ENCODE data around the gene CPXM2.

DNA sequence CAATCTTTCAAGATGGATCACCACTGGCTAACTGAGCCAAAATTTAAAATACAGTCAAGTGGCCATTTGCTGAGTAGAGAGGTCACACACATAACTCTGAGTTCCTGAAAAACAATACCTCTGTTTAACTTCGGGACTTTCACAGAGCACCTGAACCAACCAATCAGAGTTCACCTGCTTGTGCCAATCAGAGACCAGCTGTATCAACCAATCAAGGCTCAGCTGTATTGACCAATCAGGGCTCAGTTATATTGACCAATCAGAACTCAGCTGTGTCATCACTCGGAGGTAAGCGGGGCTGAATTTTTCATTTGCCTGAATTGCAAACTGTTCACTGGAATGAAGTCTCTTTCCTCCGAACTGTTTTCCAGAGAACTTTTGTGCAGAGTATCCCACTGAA, 10.0 kb upstream of the CPXM2 start:
- TF ChIP-seq, protein P1, sequence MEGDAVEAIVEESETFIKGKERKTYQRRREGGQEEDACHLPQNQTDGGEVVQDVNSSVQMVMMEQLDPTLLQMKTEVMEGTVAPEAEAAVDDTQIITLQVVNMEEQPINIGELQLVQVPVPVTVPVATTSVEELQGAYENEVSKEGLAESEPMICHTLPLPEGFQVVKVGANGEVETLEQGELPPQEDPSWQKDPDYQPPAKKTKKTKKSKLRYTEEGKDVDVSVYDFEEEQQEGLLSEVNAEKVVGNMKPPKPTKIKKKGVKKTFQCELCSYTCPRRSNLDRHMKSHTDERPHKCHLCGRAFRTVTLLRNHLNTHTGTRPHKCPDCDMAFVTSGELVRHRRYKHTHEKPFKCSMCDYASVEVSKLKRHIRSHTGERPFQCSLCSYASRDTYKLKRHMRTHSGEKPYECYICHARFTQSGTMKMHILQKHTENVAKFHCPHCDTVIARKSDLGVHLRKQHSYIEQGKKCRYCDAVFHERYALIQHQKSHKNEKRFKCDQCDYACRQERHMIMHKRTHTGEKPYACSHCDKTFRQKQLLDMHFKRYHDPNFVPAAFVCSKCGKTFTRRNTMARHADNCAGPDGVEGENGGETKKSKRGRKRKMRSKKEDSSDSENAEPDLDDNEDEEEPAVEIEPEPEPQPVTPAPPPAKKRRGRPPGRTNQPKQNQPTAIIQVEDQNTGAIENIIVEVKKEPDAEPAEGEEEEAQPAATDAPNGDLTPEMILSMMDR (optimal IDR thresholded peaks at IDR 0.05 in 1 of 3, IDR thresholded peaks at IDR 0.05 in 1 of 3, conservative IDR thresholded peaks at IDR 0.05 in 1 of 3; ENCODE audit: extremely low read depth in 1 of 3, insufficient read depth in 2 of 3, low read length in 3 of 3), result no peak
- no peak for TF ChIP-seq EZH2 (IDR thresholded peaks at IDR 0.05; ENCODE audit: low read length)
